A549 (cell line): ENCODE results near the gene SLC26A2. TPM values are rescaled to one million over a fixed set of nuclear protein-coding genes. Genes with fewer than 3 reads are reported as not detected.
A peak's percentile ranks its signal among the peaks of the same experiment; 100 is the strongest.

Experiments used
- ATAC-seq, 2 experiments: fragments of 200-7000 bp in 1 of 2; fragments of >200 bp in 1 of 2; cut with Nextera tagmentation in 1 of 2; cut with Tn5 transposase in 1 of 2; 3 replicates each; pipeline versions ENCODE4 v1.8.0 to v1.9.1; 2018 to 2020; ENCODE audit warnings: mild to moderate bottlenecking in 1 of 2, moderate library complexity in 1 of 2
- CTCF ChIA-PET: fragments of 300-600 bp; sonication (Branson Sonifier 250); formaldehyde crosslinking; extraction: SDS; loops from one replicate; lab custom pipeline; 2021; ENCODE audit warnings: antibody characterized with exemption, inconsistent platforms; lab: Yijun Ruan, JAX
- POLR2A ChIA-PET: fragments of 350-600 bp; formaldehyde crosslinking; extraction: SDS; loops from one replicate; lab custom pipeline; 2021; ENCODE audit warnings: antibody characterized with exemption, inconsistent platforms; lab: Yijun Ruan, JAX
- DNase-seq, 2 experiments: peaks; one replicate each; pipeline versions ENCODE4 v3.0.0 to v3.0.0-alpha.2; 2011 to 2016; ENCODE audit warnings: low read depth in 1 of 2, low spot score in 1 of 2
- FAIRE-seq: peaks from 2 replicates; lab custom pipeline; 2011; peaks lifted over from hg19 to GRCh38; lab: Jason Lieb, UNC
- H3K27ac ChIP-seq, 2 experiments: fragments of >200 bp; sonication (Bioruptor Twin); formaldehyde crosslinking; 3 replicates each; pipeline ENCODE4 v1.5.1; 2016 to 2017
- H3K4me1 ChIP-seq: fragments of >200 bp; sonication (Bioruptor Twin); formaldehyde crosslinking; 3 replicates; pipeline ENCODE4 v1.6.1; 2016
- H3K4me2 ChIP-seq: fragments of >200 bp; sonication (Bioruptor Twin); formaldehyde crosslinking; 3 replicates; pipeline ENCODE4 v1.6.1; 2016
- H3K4me3 ChIP-seq: fragments of >200 bp; sonication (Bioruptor Twin); formaldehyde crosslinking; 3 replicates; pipeline ENCODE4 v1.5.1; 2016
- H3K9me3 ChIP-seq: fragments of >200 bp; sonication (Bioruptor Twin); formaldehyde crosslinking; 3 replicates; pipeline ENCODE4 v1.6.1; 2016
- CBX2 ChIP-seq: fragments of 200-600 bp; sonication (generic); IDR thresholded peaks from 2 replicates; pipeline ENCODE4 v1.6.1; 2016; ENCODE audit warnings: low read depth, mild to moderate bottlenecking, borderline replicate concordance
- CBX8 ChIP-seq: fragments of 200-600 bp; sonication (generic); IDR thresholded peaks from 2 replicates; pipeline ENCODE4 v1.6.1; 2016
- CEBPB ChIP-seq, 2 experiments: fragments of >200 bp in 1 of 2; sonication (Bioruptor Twin) in 1 of 2; formaldehyde crosslinking in 1 of 2; IDR thresholded peaks; 2 replicates each; pipeline ENCODE4 v1.6.1; 2012 to 2016
- CHD4 ChIP-seq: fragments of 200-600 bp; sonication (generic); IDR thresholded peaks from 2 replicates; pipeline ENCODE4 v1.6.1; 2016; ENCODE audit warnings: antibody characterized with exemption, mild to moderate bottlenecking, borderline replicate concordance
- E2F6 ChIP-seq: IDR thresholded peaks from 2 replicates; pipeline ENCODE4 v1.6.1; 2012; ENCODE audit warnings: low read depth, borderline replicate concordance
- EHF ChIP-seq: fragments of 250-450 bp; sonication (Bioruptor Pico); IDR thresholded peaks from 2 replicates; pipeline ENCODE4 v1.5.0; 2020; ENCODE audit warnings: mild to moderate bottlenecking
- EHMT2 ChIP-seq: fragments of 200-600 bp; sonication (generic); IDR thresholded peaks from 2 replicates; pipeline ENCODE4 v1.6.1; 2016; ENCODE audit warnings: antibody characterized with exemption, low read depth, mild to moderate bottlenecking, moderate library complexity
- EP300 ChIP-seq, 2 experiments: fragments of >200 bp; sonication (Bioruptor Twin); formaldehyde crosslinking; IDR thresholded peaks; 2 replicates in 1 of 2; 3 replicates in 1 of 2; pipeline ENCODE4 v1.6.1; 2016 to 2017
- ESRRA ChIP-seq: fragments of 150-350 bp; IDR thresholded peaks from 2 replicates; pipeline ENCODE4 v1.6.1; 2014; ENCODE audit warnings: mild to moderate bottlenecking, low read length, borderline replicate concordance
- FOSB ChIP-seq: fragments of 250-450 bp; sonication (Bioruptor Pico); IDR thresholded peaks from 2 replicates; pipeline ENCODE4 v1.5.0; 2020; ENCODE audit warnings: mild to moderate bottlenecking, moderate library complexity
- FOSL2 ChIP-seq, 2 experiments: fragments of 450-650 bp in 1 of 2; fragments of >200 bp in 1 of 2; sonication (Bioruptor Twin) in 1 of 2; formaldehyde crosslinking; IDR thresholded peaks; 2 replicates each; pipeline versions ENCODE4 v1.5.0 to v1.6.1; 2016 to 2020; ENCODE audit warnings: mild to moderate bottlenecking in 1 of 2, moderate library complexity in 1 of 2
- FOXS1 ChIP-seq: fragments of 250-450 bp; sonication (Bioruptor Pico); IDR thresholded peaks from 2 replicates; pipeline ENCODE4 v1.5.0; 2020; ENCODE audit warnings: mild to moderate bottlenecking, moderate library complexity
- HEYL ChIP-seq: fragments of 250-450 bp; sonication (Bioruptor Pico); IDR thresholded peaks from 2 replicates; pipeline ENCODE4 v1.8.0; 2021; ENCODE audit warnings: mild to moderate bottlenecking, moderate library complexity
- HOXA7 ChIP-seq: fragments of 250-450 bp; sonication (Bioruptor Pico); IDR thresholded peaks from 2 replicates; pipeline ENCODE4 v1.5.0; 2020; ENCODE audit warnings: mild to moderate bottlenecking, moderate library complexity
- HOXB13 ChIP-seq: fragments of 250-450 bp; sonication (Bioruptor Pico); IDR thresholded peaks from 2 replicates; pipeline ENCODE4 v1.5.0; 2020; ENCODE audit warnings: low read depth, mild to moderate bottlenecking, moderate library complexity
- HOXB5 ChIP-seq: fragments of 250-450 bp; sonication (Bioruptor Pico); IDR thresholded peaks from 2 replicates; pipeline ENCODE4 v1.5.0; 2020; ENCODE audit warnings: mild to moderate bottlenecking, moderate library complexity
- JUN ChIP-seq, 2 experiments: fragments of >200 bp; sonication (Bioruptor Twin); formaldehyde crosslinking; IDR thresholded peaks; 2 replicates in 1 of 2; 3 replicates in 1 of 2; pipeline ENCODE4 v1.6.1; 2016 to 2017
- KDM5A ChIP-seq: fragments of 200-600 bp; sonication (generic); IDR thresholded peaks from 2 replicates; pipeline ENCODE4 v1.6.1; 2016; ENCODE audit warnings: antibody characterized with exemption, mild to moderate bottlenecking
- MAX ChIP-seq: IDR thresholded peaks from 2 replicates; pipeline ENCODE4 v1.6.1; 2012
- MAZ ChIP-seq: fragments of 150-350 bp; IDR thresholded peaks from 2 replicates; pipeline ENCODE4 v1.6.1; 2014; ENCODE audit warnings: antibody characterized with exemption, low read depth, low read length, borderline replicate concordance
- MYC ChIP-seq: IDR thresholded peaks from 2 replicates; pipeline ENCODE4 v1.6.1; 2012; ENCODE audit warnings: mild to moderate bottlenecking, inconsistent platforms, low read length, improper control_type of control experiment, borderline replicate concordance
- NFE2L2 ChIP-seq: fragments of 150-350 bp; conservative IDR thresholded peaks from 2 replicates; pipeline ENCODE4 v1.6.1; 2014; ENCODE audit warnings: low read length
- POLR2AphosphoS2 ChIP-seq: conservative IDR thresholded peaks from 2 replicates; pipeline ENCODE4 v1.6.1; 2012; ENCODE audit warnings: low read length, improper control_type of control experiment, inconsistent platforms
- RFX5 ChIP-seq: fragments of 450-650 bp; IDR thresholded peaks from 2 replicates; pipeline ENCODE4 v1.7.1; 2014; ENCODE audit warnings: antibody characterized with exemption, mild to moderate bottlenecking, moderate library complexity
- RNF2 ChIP-seq: fragments of 200-600 bp; sonication (generic); IDR thresholded peaks from 2 replicates; pipeline ENCODE4 v1.6.1; 2016; ENCODE audit warnings: low read depth, mild to moderate bottlenecking, antibody characterized with exemption, moderate library complexity, borderline replicate concordance
- SREBF2 ChIP-seq: fragments of 450-650 bp; IDR thresholded peaks from 2 replicates; pipeline ENCODE4 v1.6.1; 2014; ENCODE audit warnings: mild to moderate bottlenecking, moderate library complexity
- TP53 ChIP-seq: fragments of 250-450 bp; sonication (Bioruptor Pico); IDR thresholded peaks from 2 replicates; pipeline ENCODE4 v1.5.0; 2021; ENCODE audit warnings: mild to moderate bottlenecking, moderate library complexity
- ZFP36 ChIP-seq: fragments of 450-650 bp; IDR thresholded peaks from 2 replicates; pipeline ENCODE4 v1.6.1; 2014; ENCODE audit warnings: borderline replicate concordance; ENCODE audit not compliant: partially characterized antibody
- ZNF302 ChIP-seq: fragments of 250-450 bp; sonication (Bioruptor Pico); IDR thresholded peaks from 2 replicates; pipeline ENCODE4 v1.9.0; 2021; ENCODE audit warnings: inconsistent platforms, mild to moderate bottlenecking, moderate library complexity
- ZSCAN20 ChIP-seq: fragments of 250-450 bp; sonication (Bioruptor Pico); IDR thresholded peaks from 2 replicates; pipeline ENCODE4 v1.8.0; 2022; ENCODE audit warnings: mild to moderate bottlenecking, moderate library complexity
- WGBS: methylation state at CpG from one replicate; pipeline ENCODE4 v1.1.6; 2017; ENCODE audit errors: missing lambda C conversion rate; 5-methylcytosine and 5-hydroxymethylcytosine counted together
- polyA minus RNA-seq: library from RNA; depleted of rRNA, polyadenylated mRNA; stranded (reverse); fragments of >200 nt; gene quantifications from 2 replicates; pipeline ENCODE4 v1.2.3, GENCODE V29; 2011; rRNA and poly(A)+ RNA removed
- polyA plus RNA-seq, 4 experiments: library from polyadenylated mRNA; depleted of rRNA in 3 of 4; stranded (reverse); fragments of >200 nt; fragmentation: RNase III in 1 of 4; extraction: RNeasy Plus Mini Kit Qiagen cat#74134 plus additional on column Dnase treatment in 1 of 4; gene quantifications; 2 replicates in 3 of 4; 3 replicates in 1 of 4; pipeline ENCODE4 v1.2.3, GENCODE V29; 2011 to 2017
- TF ChIP-seq, protein P1 (sequence below): fragments of >200 bp; sonication (Bioruptor Twin); formaldehyde crosslinking; IDR thresholded peaks from 3 replicates; pipeline ENCODE4 v1.6.1; 2016
- TF ChIP-seq, protein P2 (sequence below): fragments of 200-600 bp; sonication (generic); IDR thresholded peaks from 2 replicates; pipeline ENCODE4 v1.6.1; 2016; ENCODE audit warnings: antibody characterized with exemption, mild to moderate bottlenecking, moderate library complexity
- TF ChIP-seq, protein P3 (sequence below): fragments of 150-350 bp; IDR thresholded peaks from 2 replicates; pipeline ENCODE4 v1.6.1; 2014; ENCODE audit warnings: low read depth, mild to moderate bottlenecking, low read length

Gene SLC26A2
- polyA plus RNA-seq (2011; rRNA removed): 23.2 and 31.9 TPM in 2 replicates
- 5.2 and 6.7 TPM in 2 replicates for polyA plus RNA-seq (2012; cell fraction: cytosol; rRNA removed)
- polyA plus RNA-seq (2012; cell fraction: nucleus; rRNA removed): 6.1 and 12.5 TPM in 2 replicates
- 28.4 to 33.5 TPM (median 32.2 TPM) in 3 replicates for polyA plus RNA-seq (2017; fragmentation: RNase III; extraction: RNeasy Plus Mini Kit Qiagen cat#74134 plus additional on column Dnase treatment)
- polyA minus RNA-seq: 49.3 and 53.2 TPM in 2 replicates

DNA sequence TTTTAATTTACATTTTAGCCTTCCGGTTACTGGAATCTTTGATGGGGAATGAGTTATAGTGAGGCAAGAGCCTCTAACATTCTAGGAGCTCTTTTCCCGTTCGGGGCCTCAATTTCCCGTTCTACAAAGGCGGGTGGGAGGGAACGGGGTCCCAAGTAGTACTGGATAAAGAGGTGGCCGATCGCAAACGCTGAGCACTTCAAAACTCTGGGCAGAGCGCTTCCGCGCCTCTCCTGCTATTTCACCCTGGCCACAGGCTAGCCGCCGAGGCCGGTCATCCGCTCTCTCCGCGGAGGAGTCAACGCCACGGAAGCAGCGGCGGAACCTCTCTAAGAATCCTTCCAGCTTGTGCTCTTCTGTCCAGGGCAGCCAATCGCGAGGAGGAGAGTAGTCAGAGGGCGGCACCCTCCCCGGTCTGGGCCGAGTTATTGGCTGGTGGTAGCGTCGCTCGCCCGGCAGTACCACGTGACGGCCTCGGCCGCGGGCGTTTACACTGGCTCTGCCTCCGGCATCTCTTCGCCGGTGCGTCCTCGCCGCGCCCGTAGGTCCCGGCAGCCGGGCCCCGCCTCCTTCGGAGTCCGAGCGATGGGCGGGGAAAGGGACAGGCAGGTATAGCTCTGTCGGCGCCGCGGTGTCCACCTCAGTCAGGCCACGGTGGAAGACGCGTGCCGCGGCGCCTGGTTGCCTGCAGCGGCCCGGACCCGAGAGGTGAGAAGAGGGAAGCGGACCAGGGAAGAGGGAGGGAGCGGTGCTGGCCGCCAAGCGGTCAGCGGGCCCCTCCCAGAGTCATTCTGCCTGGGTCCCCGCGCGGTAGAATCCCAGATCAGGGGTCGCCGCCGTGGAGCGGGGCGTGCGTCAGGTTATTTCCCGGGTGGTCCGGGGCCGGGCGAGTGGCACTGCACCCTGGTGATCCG is at the start of gene SLC26A2:
TSS of gene SLC26A2 (plus strand) at position 487 of the 914 bp plus-strand sequence. CDS start 16,895 bp downstream, outside the sequence.
- Histone ChIP-seq H3K27ac (peak within 1 kb of the TSS; percentile 91 to 96), H3K4me3 (peak within 1 kb of the TSS; percentile 81), H3K4me1 (peaks cover 48% of the 10 kb centered on the region), H3K9me3 (no peaks in the 10 kb centered on the region), H3K4me2 (peak within 1 kb of the TSS; percentile 80)
- DNase-seq: peak; percentile 96 to 98
- WGBS: under 1% methylated on average over 52 of the region's 84 CpGs
- CTCF ChIA-PET: interaction anchor here (0.6 to 16.5 kb wide), 20 partner anchors 11 to 410 kb away, joined by 3 to 594 read pairs (median 6); partner anchors contain the start of genes HMGXB3, PDE6A and TIGD6
- peak; percentile 83 for FAIRE-seq
- POLR2A ChIA-PET: interaction anchor here (0.5 to 4.0 kb wide), 28 partner anchors 9 to 294 kb away, joined by 3 to 61 read pairs (median 4); partner anchors contain the start of genes HMGXB3 and TIGD6
- peak; percentile 89 to 94 for ATAC-seq
- TF ChIP-seq KDM5A (no peak), ZNF302 (CRISPR knock-in tag) (no peak), MAZ (no peak), EHMT2 (no peak), ZSCAN20 (CRISPR knock-in tag) (no peak), CBX8 (no peak), SREBF2 (no peak), TP53 (CRISPR knock-in tag) (0 out of 2 replicates have a peak, but pooled peaks have one; percentile 41), HOXB5 (CRISPR knock-in tag) (no peak), POLR2AphosphoS2 (no peak), HOXA7 (CRISPR knock-in tag) (no peak), ZFP36 (no peak), EP300 (IDR thresholded peaks at IDR 0.05) (no peak), JUN (IDR thresholded peaks at IDR 0.05) (peak; percentile 88 to 90; a peak in 4 of 5 replicates), E2F6 (no peak; the same call in 1 of the 2 replicates), FOSL2 (IDR thresholded peaks at IDR 0.05) (no peak), FOSL2 (CRISPR knock-in tag; IDR thresholded peaks at IDR 0.05) (no peak), MAX (peak; percentile 74), ESRRA (no peak), CHD4 (no peak), MYC (no peak), RNF2 (no peak), CBX2 (no peak), FOSB (CRISPR knock-in tag) (no peak), CEBPB (IDR thresholded peaks at IDR 0.05) (no peak), NFE2L2 (no peak), EHF (CRISPR knock-in tag) (no peak), RFX5 (no peak), HOXB13 (CRISPR knock-in tag) (no peak), FOXS1 (no peak), HEYL (no peak)
- TF ChIP-seq, protein P1, sequence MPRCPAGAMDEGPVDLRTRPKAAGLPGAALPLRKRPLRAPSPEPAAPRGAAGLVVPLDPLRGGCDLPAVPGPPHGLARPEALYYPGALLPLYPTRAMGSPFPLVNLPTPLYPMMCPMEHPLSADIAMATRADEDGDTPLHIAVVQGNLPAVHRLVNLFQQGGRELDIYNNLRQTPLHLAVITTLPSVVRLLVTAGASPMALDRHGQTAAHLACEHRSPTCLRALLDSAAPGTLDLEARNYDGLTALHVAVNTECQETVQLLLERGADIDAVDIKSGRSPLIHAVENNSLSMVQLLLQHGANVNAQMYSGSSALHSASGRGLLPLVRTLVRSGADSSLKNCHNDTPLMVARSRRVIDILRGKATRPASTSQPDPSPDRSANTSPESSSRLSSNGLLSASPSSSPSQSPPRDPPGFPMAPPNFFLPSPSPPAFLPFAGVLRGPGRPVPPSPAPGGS: peak; percentile 79
- TF ChIP-seq, protein P2, sequence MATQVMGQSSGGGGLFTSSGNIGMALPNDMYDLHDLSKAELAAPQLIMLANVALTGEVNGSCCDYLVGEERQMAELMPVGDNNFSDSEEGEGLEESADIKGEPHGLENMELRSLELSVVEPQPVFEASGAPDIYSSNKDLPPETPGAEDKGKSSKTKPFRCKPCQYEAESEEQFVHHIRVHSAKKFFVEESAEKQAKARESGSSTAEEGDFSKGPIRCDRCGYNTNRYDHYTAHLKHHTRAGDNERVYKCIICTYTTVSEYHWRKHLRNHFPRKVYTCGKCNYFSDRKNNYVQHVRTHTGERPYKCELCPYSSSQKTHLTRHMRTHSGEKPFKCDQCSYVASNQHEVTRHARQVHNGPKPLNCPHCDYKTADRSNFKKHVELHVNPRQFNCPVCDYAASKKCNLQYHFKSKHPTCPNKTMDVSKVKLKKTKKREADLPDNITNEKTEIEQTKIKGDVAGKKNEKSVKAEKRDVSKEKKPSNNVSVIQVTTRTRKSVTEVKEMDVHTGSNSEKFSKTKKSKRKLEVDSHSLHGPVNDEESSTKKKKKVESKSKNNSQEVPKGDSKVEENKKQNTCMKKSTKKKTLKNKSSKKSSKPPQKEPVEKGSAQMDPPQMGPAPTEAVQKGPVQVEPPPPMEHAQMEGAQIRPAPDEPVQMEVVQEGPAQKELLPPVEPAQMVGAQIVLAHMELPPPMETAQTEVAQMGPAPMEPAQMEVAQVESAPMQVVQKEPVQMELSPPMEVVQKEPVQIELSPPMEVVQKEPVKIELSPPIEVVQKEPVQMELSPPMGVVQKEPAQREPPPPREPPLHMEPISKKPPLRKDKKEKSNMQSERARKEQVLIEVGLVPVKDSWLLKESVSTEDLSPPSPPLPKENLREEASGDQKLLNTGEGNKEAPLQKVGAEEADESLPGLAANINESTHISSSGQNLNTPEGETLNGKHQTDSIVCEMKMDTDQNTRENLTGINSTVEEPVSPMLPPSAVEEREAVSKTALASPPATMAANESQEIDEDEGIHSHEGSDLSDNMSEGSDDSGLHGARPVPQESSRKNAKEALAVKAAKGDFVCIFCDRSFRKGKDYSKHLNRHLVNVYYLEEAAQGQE: no peak
- TF ChIP-seq, protein P3, sequence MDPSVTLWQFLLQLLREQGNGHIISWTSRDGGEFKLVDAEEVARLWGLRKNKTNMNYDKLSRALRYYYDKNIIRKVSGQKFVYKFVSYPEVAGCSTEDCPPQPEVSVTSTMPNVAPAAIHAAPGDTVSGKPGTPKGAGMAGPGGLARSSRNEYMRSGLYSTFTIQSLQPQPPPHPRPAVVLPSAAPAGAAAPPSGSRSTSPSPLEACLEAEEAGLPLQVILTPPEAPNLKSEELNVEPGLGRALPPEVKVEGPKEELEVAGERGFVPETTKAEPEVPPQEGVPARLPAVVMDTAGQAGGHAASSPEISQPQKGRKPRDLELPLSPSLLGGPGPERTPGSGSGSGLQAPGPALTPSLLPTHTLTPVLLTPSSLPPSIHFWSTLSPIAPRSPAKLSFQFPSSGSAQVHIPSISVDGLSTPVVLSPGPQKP: no peak
